Activated CD8-positive, alpha-beta T cell treated with anti-CD3 and anti-CD28 coated beads for 36 hours (primary cell): ENCODE data around the gene PLEKHA6. TPM values are rescaled to one million over a fixed set of nuclear protein-coding genes. Genes with fewer than 3 reads are reported as not detected.

Experiments used
- ATAC-seq: fragments of 200-7000 bp; cut with Tn5 transposase; one replicate; pipeline ENCODE4 v1.10.0; 2021; ENCODE audit warnings: mild to moderate bottlenecking, moderate library complexity
- CTCF ChIA-PET: fragments of 350-600 bp; sonication (Branson Sonifier 250); formaldehyde crosslinking; loops from one replicate; lab custom pipeline; 2021; ENCODE audit warnings: antibody characterized with exemption; lab: Charles Lee
- POLR2A ChIA-PET: fragments of 350-600 bp; sonication (Branson Sonifier 250); formaldehyde crosslinking; loops from one replicate; lab custom pipeline; 2021; ENCODE audit warnings: antibody characterized with exemption; lab: Charles Lee
- DNase-seq: peaks from one replicate; pipeline ENCODE4 v3.0.0-alpha.2; 2020
- H3K27ac Mint-ChIP-seq: one replicate; pipeline ENCODE4 v1.8.0; 2021; ENCODE audit warnings: mild to moderate bottlenecking, mixed read lengths
- H3K27me3 Mint-ChIP-seq: one replicate; pipeline ENCODE4 v1.8.0; 2021; ENCODE audit warnings: mixed read lengths
- H3K36me3 Mint-ChIP-seq: one replicate; pipeline ENCODE4 v1.8.0; 2021; ENCODE audit warnings: low read depth, mixed read lengths
- H3K4me1 Mint-ChIP-seq: one replicate; pipeline ENCODE4 v1.8.0; 2021; ENCODE audit warnings: low read depth, mixed read lengths
- H3K4me3 Mint-ChIP-seq: one replicate; pipeline ENCODE4 v1.8.0; 2021; ENCODE audit warnings: mild to moderate bottlenecking, moderate library complexity, mixed read lengths
- H3K9me3 Mint-ChIP-seq: one replicate; pipeline ENCODE4 v1.8.0; 2021; ENCODE audit warnings: mixed read lengths
- intact Hi-C: fragments of 100-400 bp; cut with micrococcal nuclease; formaldehyde crosslinking; loops from one replicate; pipeline ENCODE4 v1.10.0; 2022
- total RNA-seq, 2 experiments: library from RNA; stranded (reverse); gene quantifications; one replicate each; pipeline ENCODE4 v1.2.3, GENCODE V29; 2021
- TF ChIP-seq, protein P1 (sequence below): fragments of 200-600 bp; IDR thresholded peaks from one replicate; pipeline ENCODE4 v1.8.0; 2022; ENCODE audit warnings: antibody characterized with exemption, mild to moderate bottlenecking

The PLEKHA6 gene
- total RNA-seq, 2 experiments from 2014 or later: 3.0 to 3.7 TPM

DNA sequence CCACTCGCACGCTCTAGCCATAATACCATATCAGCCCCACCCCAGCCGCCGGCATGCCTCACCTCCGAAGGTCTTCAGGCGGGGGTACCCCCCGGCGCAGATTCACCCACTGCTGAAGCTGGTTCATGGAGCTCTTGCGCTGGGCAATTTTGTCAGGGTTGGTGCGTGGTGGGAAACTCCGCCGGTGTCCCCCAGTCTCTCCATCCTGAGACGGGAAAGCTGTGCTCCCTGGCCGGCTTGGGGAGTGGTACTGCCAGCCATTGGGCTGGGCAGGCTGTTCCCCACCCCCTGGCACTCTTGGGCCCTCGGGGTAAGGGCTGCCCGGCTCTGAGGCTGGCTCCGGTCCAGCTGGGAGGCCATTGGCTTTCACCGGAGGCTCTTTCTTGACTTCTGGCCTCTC is 100.5 kb downstream of the PLEKHA6 start:
- TF ChIP-seq, protein P1, sequence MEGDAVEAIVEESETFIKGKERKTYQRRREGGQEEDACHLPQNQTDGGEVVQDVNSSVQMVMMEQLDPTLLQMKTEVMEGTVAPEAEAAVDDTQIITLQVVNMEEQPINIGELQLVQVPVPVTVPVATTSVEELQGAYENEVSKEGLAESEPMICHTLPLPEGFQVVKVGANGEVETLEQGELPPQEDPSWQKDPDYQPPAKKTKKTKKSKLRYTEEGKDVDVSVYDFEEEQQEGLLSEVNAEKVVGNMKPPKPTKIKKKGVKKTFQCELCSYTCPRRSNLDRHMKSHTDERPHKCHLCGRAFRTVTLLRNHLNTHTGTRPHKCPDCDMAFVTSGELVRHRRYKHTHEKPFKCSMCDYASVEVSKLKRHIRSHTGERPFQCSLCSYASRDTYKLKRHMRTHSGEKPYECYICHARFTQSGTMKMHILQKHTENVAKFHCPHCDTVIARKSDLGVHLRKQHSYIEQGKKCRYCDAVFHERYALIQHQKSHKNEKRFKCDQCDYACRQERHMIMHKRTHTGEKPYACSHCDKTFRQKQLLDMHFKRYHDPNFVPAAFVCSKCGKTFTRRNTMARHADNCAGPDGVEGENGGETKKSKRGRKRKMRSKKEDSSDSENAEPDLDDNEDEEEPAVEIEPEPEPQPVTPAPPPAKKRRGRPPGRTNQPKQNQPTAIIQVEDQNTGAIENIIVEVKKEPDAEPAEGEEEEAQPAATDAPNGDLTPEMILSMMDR: no peak
- no peak for ATAC-seq
- ChIA-PET CTCF (interaction anchor here (0.7 to 12.4 kb wide), 29 partner anchors 9 to 244 kb away, joined by 3 to 142 read pairs (median 4); partner anchors contain the start of genes GOLT1A and PLEKHA6), POLR2A (interaction anchor here (1.1 kb wide), 1 partner anchor 20 kb away, joined by 3 read pairs; no protein-coding TSS in a partner anchor)
- intact Hi-C loops: no loop called here
- Mint-ChIP-seq H3K36me3 (no peaks in the 10 kb centered on the region), H3K27ac (no peak overlapping the region), H3K27me3 (no peaks in the 10 kb centered on the region), H3K4me3 (no peak overlapping the region), H3K4me1 (no peaks in the 10 kb centered on the region), H3K9me3 (no peaks in the 10 kb centered on the region)
- no peak for DNase-seq

DNA sequence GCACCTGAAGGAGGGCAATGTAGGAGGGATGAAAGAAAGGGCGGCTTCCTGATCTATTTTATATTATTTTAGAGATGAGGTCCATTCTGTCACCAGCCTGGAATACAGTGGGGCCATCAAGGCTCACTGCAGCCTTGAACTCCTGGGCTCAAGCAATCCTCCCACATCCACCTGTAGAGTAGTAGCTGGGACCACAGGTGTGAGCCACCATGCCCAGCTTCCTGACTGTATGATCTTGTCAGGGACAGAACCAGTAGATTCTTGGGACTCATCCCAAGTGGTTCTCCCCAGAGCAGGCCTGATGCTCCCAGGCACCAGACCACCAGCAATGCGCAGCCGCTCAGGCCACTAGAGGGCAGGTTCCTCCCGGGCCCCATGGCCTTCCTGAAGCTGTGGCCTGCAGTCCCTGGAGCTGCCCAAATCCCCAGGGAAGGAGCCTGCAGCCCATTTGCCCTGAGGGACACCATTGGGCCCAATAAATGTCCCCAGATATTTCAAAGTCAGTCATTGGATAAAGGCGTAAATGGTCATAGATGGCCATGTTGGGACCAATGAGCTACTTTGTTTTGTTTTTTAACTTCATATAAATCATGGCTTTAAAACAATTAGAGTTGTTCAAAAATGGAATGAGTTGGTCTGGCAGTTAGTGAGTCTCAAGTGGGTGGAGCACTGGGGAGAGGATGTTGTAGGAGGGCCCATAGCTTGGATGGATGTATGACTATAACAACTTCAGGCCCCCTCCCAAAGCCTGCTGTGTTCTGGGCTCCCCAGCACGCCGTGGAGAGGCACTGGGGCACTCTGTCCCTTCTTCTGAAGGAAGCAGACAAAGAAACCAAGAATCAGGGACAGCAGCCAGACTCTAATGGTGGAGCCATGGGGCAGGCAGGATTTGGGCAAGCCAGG is 101.3 kb downstream of the PLEKHA6 start:
- ChIA-PET CTCF (interaction anchor here (0.7 to 12.4 kb wide), 34 partner anchors 10 to 245 kb away, joined by 3 to 142 read pairs (median 4); partner anchors contain the start of genes GOLT1A and PLEKHA6), POLR2A (no interaction called here)
- no peaks in the 10 kb centered on the region for H3K36me3 Mint-ChIP-seq
- no peaks in the 10 kb centered on the region for H3K9me3 Mint-ChIP-seq
- TF ChIP-seq, protein P1: peak; percentile 75
- H3K4me3 Mint-ChIP-seq: no peak overlapping the region
- no peaks in the 10 kb centered on the region for H3K4me1 Mint-ChIP-seq
- H3K27me3 Mint-ChIP-seq: no peaks in the 10 kb centered on the region
- intact Hi-C loops: no loop called here
- H3K27ac Mint-ChIP-seq: no peak overlapping the region
- peak; percentile 63 for DNase-seq
- ATAC-seq: peak; percentile 47

DNA sequence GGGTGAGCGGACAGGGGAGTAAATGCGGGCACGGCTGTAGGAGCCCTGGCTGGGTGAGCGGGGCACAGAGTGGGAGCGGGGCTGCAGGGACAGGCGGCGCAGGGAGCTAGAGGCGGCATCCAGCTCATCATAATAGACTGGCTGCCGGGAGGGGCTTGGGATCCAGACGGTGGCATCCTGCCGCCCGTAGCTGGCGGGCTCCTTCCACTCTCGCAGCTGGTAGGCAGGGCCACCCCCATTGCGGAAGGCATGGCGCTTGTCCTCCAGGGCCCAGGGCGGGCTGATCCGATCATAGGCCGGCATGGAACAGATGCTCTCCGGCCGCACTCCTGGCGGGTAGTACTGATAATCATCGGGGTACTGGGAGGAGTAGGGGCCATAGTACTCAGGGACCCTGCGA is 102.3 kb downstream of the PLEKHA6 start:
- no peak overlapping the region for H3K4me3 Mint-ChIP-seq
- no peaks in the 10 kb centered on the region for H3K9me3 Mint-ChIP-seq
- no peaks in the 10 kb centered on the region for H3K36me3 Mint-ChIP-seq
- TF ChIP-seq, protein P1: no peak
- no peak overlapping the region for H3K27ac Mint-ChIP-seq
- ChIA-PET CTCF (interaction anchor here (0.8 to 12.4 kb wide), 10 partner anchors 9 to 133 kb away, joined by 3 to 142 read pairs (median 7); partner anchors contain the start of gene PLEKHA6), POLR2A (interaction anchor here (1.2 kb wide), 1 partner anchor 92 kb away, joined by 4 read pairs; no protein-coding TSS in a partner anchor)
- H3K4me1 Mint-ChIP-seq: no peaks in the 10 kb centered on the region
- intact Hi-C loops: no loop called here
- H3K27me3 Mint-ChIP-seq: no peaks in the 10 kb centered on the region
- ATAC-seq: no peak
- DNase-seq: no peak

DNA sequence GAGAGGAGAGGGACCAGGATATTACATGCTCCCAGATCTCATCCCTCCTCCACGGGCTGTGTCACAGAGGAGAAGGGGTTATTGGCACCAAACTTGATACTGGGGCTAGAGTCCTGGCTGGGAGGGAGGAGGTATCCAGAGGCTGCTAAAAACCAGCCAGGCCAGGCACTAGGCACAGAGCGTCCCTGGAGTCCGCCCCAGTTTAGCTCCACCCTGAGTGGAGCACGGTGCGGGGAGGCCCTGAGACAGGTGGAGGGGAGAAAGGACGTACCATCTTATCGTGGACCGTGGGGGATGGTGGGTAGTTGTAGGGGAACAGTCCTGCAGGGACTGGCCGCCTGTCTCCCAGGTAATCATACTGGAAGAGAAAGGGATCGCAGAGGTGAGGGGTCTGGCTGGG is 103.2 kb downstream of the PLEKHA6 start:
- Mint-ChIP-seq H3K36me3 (no peaks in the 10 kb centered on the region), H3K27ac (no peak overlapping the region), H3K4me1 (no peaks in the 10 kb centered on the region), H3K9me3 (no peaks in the 10 kb centered on the region), H3K27me3 (no peaks in the 10 kb centered on the region), H3K4me3 (no peak overlapping the region)
- no peak for DNase-seq
- CTCF ChIA-PET: interaction anchor here (1.2 to 12.4 kb wide), 2 partner anchors 105 to 134 kb away, joined by 3 to 142 read pairs; partner anchors contain the start of gene PLEKHA6
- intact Hi-C loops: no loop called here
- TF ChIP-seq, protein P1: no peak
- POLR2A ChIA-PET: interaction anchor here (1.2 kb wide), 1 partner anchor 92 kb away, joined by 4 read pairs; no protein-coding TSS in a partner anchor
- ATAC-seq: no peak
